Measurements from ENCODE around the gene GLI3.

DNA sequence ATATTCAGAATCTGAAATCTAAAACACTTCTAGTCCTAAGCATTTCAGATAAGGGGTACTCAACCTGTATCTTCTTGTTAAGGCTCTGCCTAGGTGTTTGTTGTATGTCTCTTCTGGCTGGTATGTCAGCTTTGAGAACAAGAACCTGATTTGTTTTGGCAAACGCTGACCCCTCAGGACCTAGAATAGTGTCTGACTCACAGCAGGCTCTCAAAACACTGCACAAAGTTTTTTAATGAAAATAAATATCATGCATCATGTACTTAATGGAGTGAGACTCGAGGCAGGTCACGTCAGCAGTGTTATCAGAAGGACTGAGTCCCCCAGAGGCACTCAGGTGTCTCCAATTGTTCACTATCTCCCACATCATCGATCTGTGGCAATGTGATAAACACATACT lies 99.1 kb downstream of the GLI3 start:
- TF ChIP-seq EZH2 (IDR thresholded peaks at IDR 0.05; ENCODE audit: insufficient read depth, poor library complexity, severe bottlenecking) (no peak), EZH2phosphoT487 (IDR thresholded peaks at IDR 0.05; ENCODE audit: insufficient read depth, low read depth) (no peak)

All from GM23248 (cell line).